Kidney epithelial cell (primary cell): ENCODE measurements around the gene SMAD4. TPM values are rescaled to one million over a fixed set of nuclear protein-coding genes. Genes with fewer than 3 reads are reported as not detected.

Experiments used
- DNase-seq: peaks from one replicate; pipeline ENCODE4 v3.0.0-alpha.2; 2010; ENCODE audit warnings: low read depth
- H3K27me3 ChIP-seq: 2 replicates; pipeline ENCODE4 v1.6.0; 2011; ENCODE audit warnings: low read length; ENCODE audit not compliant: control insufficient read depth, insufficient read depth
- H3K36me3 ChIP-seq: 2 replicates; pipeline ENCODE4 v1.5.1; 2011; ENCODE audit warnings: low read length; ENCODE audit not compliant: control insufficient read depth, insufficient read depth
- H3K4me3 ChIP-seq: 2 replicates; pipeline ENCODE4 v1.5.1; 2011; ENCODE audit warnings: low read depth, mild to moderate bottlenecking, control low read depth, low read length
- CTCF ChIP-seq: IDR thresholded peaks from 2 replicates; pipeline ENCODE4 v1.5.1; 2011; ENCODE audit warnings: mild to moderate bottlenecking, moderate library complexity, low read length, control low read depth, inconsistent platforms; ENCODE audit not compliant: insufficient read depth, poor library complexity, severe bottlenecking
- total RNA-seq: library from RNA; depleted of rRNA; stranded (reverse); fragments of >200 nt; gene quantifications from 2 replicates; pipeline ENCODE4 v1.2.3, GENCODE V29; 2015

The SMAD4 gene
- total RNA-seq, 1 donor from 2014 or later, result 130 TPM

GRCh38 chr18:51051105-51051712, 21.2 kb downstream of the SMAD4 start:
- DNase-seq, result no peak
- Histone ChIP-seq H3K4me3 (no peak overlapping the region), H3K36me3 (no peaks in the 10 kb centered on the region), H3K27me3 (no peaks in the 10 kb centered on the region)
- peak; percentile 83 for TF ChIP-seq CTCF

GRCh38 chr18:51053814-51054213, 23.8 kb downstream of the SMAD4 start:
- no peak for TF ChIP-seq CTCF
- Histone ChIP-seq H3K4me3 (no peak overlapping the region), H3K36me3 (no peaks in the 10 kb centered on the region), H3K27me3 (no peaks in the 10 kb centered on the region)
- no peak for DNase-seq

- Histone ChIP-seq H3K4me3 (no peak overlapping the region), H3K36me3 (no peaks in the 10 kb centered on the region), H3K27me3 (no peaks in the 10 kb centered on the region)
- TF ChIP-seq CTCF, result no peak
- DNase-seq, result no peak
Measured at GRCh38 chr18:51054764-51055163, 24.8 kb downstream of the SMAD4 start.

- Histone ChIP-seq H3K36me3 (no peaks in the 10 kb centered on the region), H3K4me3 (no peak overlapping the region), H3K27me3 (no peaks in the 10 kb centered on the region)
- no peak for DNase-seq
- no peak for TF ChIP-seq CTCF
Measured at GRCh38 chr18:51059969-51060368, 30.0 kb downstream of the SMAD4 start.

GRCh38 chr18:51064256-51064655, 34.2 kb downstream of the SMAD4 start:
- Histone ChIP-seq H3K4me3 (no peak overlapping the region), H3K36me3 (no peaks in the 10 kb centered on the region), H3K27me3 (no peaks in the 10 kb centered on the region)
- no peak for TF ChIP-seq CTCF
- no peak for DNase-seq

GRCh38 chr18:51066273-51066672, 36.3 kb downstream of the SMAD4 start:
- H3K4me3 ChIP-seq, result no peak overlapping the region
- H3K27me3 ChIP-seq, result no peaks in the 10 kb centered on the region
- no peaks in the 10 kb centered on the region for H3K36me3 ChIP-seq
- DNase-seq, result no peak
- TF ChIP-seq CTCF, result no peak
